RWPE1 (cell line): Measurements from ENCODE around the gene BHLHE41.

ENCODE experiments used
- CTCF ChIA-PET: fragments of 350-600 bp; sonication (Branson Sonifier 250); formaldehyde crosslinking; extraction: SDS; loops from one replicate; lab custom pipeline; 2021; lab: Yijun Ruan, JAX
- POLR2A ChIA-PET: fragments of 400-600 bp; formaldehyde crosslinking; extraction: SDS; loops from one replicate; lab custom pipeline; 2020; ENCODE audit warnings: antibody characterized with exemption; ENCODE audit not compliant: low non-redundant PET; lab: Yijun Ruan, JAX
- DNase-seq: peaks from one replicate; pipeline ENCODE4 v3.0.0; 2012; ENCODE audit warnings: low spot score
- H3K27ac ChIP-seq: fragments of 450-650 bp; 2 replicates; pipeline ENCODE4 v1.5.1; 2017
- CTCF ChIP-seq: fragments of 450-650 bp; conservative IDR thresholded peaks from 2 replicates; pipeline ENCODE4 v1.5.1; 2017; ENCODE audit warnings: low read depth, mild to moderate bottlenecking

The BHLHE41 gene

GRCh38 chr12:26102953-26103352 is 21.9 kb downstream of the BHLHE41 start:
- TF ChIP-seq CTCF, result no peak
- DNase-seq, result no peak
- CTCF ChIA-PET, result interaction anchor here (0.6 kb wide), 1 partner anchor 1870 kb away, joined by 4 read pairs; no protein-coding TSS in a partner anchor
- H3K27ac ChIP-seq, result no peak overlapping the region
- POLR2A ChIA-PET, result no interaction called here

- POLR2A ChIA-PET, result no interaction called here
- TF ChIP-seq CTCF, result no peak
- CTCF ChIA-PET, result interaction anchor here (0.9 to 1.0 kb wide), 3 partner anchors 10 to 306 kb away, joined by 3 read pairs; no protein-coding TSS in a partner anchor
- DNase-seq, result no peak
- H3K27ac ChIP-seq, result no peak overlapping the region
Measured at GRCh38 chr12:26101763-26102162, 23.1 kb downstream of the BHLHE41 start.

GRCh38 chr12:26101350-26101734 is 23.5 kb downstream of the BHLHE41 start:
- H3K27ac ChIP-seq, result no peak overlapping the region
- POLR2A ChIA-PET, result no interaction called here
- TF ChIP-seq CTCF, result no peak
- CTCF ChIA-PET, result interaction anchor here (0.9 to 1.0 kb wide), 3 partner anchors 10 to 307 kb away, joined by 3 read pairs; no protein-coding TSS in a partner anchor
- DNase-seq, result no peak

- CTCF ChIA-PET, result interaction anchor here (1.0 kb wide), 1 partner anchor 53 kb away, joined by 3 read pairs; no protein-coding TSS in a partner anchor
- no peak for DNase-seq
- no peak for TF ChIP-seq CTCF
- H3K27ac ChIP-seq, result no peak overlapping the region
- POLR2A ChIA-PET, result no interaction called here
Measured at GRCh38 chr12:26100666-26101349, 24.0 kb downstream of the BHLHE41 start.

- H3K27ac ChIP-seq, result no peak overlapping the region
- TF ChIP-seq CTCF, result peak; percentile 78
- DNase-seq, result peak; percentile 87
- ChIA-PET CTCF (interaction anchor here (0.5 to 1.1 kb wide), 17 partner anchors 13 to 788 kb away, joined by 3 to 6 read pairs (median 3); no protein-coding TSS in a partner anchor), POLR2A (no interaction called here)
Measured at GRCh38 chr12:26097046-26097878, 27.6 kb downstream of the BHLHE41 start.

- CTCF ChIA-PET, result interaction anchor here (0.6 kb wide), 1 partner anchor 136 kb away, joined by 3 read pairs; no protein-coding TSS in a partner anchor
Measured at GRCh38 chr12:26096036-26096435, 28.8 kb downstream of the BHLHE41 start.

More at GRCh38 chr12:26096036-26096435, 28.8 kb downstream of the BHLHE41 start:
- H3K27ac ChIP-seq, result no peak overlapping the region
- POLR2A ChIA-PET, result no interaction called here
- DNase-seq, result no peak
- TF ChIP-seq CTCF, result no peak
